Activated CD8-positive, alpha-beta T cell treated with anti-CD3 and anti-CD28 coated beads for 36 hours (primary cell): ENCODE measurements around the gene UBXN1. TPM values are rescaled to one million over a fixed set of nuclear protein-coding genes. Genes with fewer than 3 reads are reported as not detected.
A peak's percentile ranks its signal among the peaks of the same experiment; 100 is the strongest.

Experiments
- ATAC-seq: fragments of 200-7000 bp; cut with Tn5 transposase; one replicate; pipeline ENCODE4 v1.10.0; 2021; ENCODE audit warnings: mild to moderate bottlenecking, moderate library complexity
- CTCF ChIA-PET: fragments of 350-600 bp; sonication (Branson Sonifier 250); formaldehyde crosslinking; loops from one replicate; lab custom pipeline; 2021; ENCODE audit warnings: antibody characterized with exemption; lab: Charles Lee
- POLR2A ChIA-PET: fragments of 350-600 bp; sonication (Branson Sonifier 250); formaldehyde crosslinking; loops from one replicate; lab custom pipeline; 2021; ENCODE audit warnings: antibody characterized with exemption; lab: Charles Lee
- DNase-seq: peaks from one replicate; pipeline ENCODE4 v3.0.0-alpha.2; 2020
- H3K27ac Mint-ChIP-seq: one replicate; pipeline ENCODE4 v1.8.0; 2021; ENCODE audit warnings: mild to moderate bottlenecking, mixed read lengths
- H3K27me3 Mint-ChIP-seq: one replicate; pipeline ENCODE4 v1.8.0; 2021; ENCODE audit warnings: mixed read lengths
- H3K36me3 Mint-ChIP-seq: one replicate; pipeline ENCODE4 v1.8.0; 2021; ENCODE audit warnings: low read depth, mixed read lengths
- H3K4me1 Mint-ChIP-seq: one replicate; pipeline ENCODE4 v1.8.0; 2021; ENCODE audit warnings: low read depth, mixed read lengths
- H3K4me3 Mint-ChIP-seq: one replicate; pipeline ENCODE4 v1.8.0; 2021; ENCODE audit warnings: mild to moderate bottlenecking, moderate library complexity, mixed read lengths
- H3K9me3 Mint-ChIP-seq: one replicate; pipeline ENCODE4 v1.8.0; 2021; ENCODE audit warnings: mixed read lengths
- intact Hi-C: fragments of 100-400 bp; cut with micrococcal nuclease; formaldehyde crosslinking; loops from one replicate; pipeline ENCODE4 v1.10.0; 2022
- total RNA-seq, 2 experiments: library from RNA; stranded (reverse); gene quantifications; one replicate each; pipeline ENCODE4 v1.2.3, GENCODE V29; 2021
- TF ChIP-seq, protein P1 (sequence below): fragments of 200-600 bp; IDR thresholded peaks from one replicate; pipeline ENCODE4 v1.8.0; 2022; ENCODE audit warnings: antibody characterized with exemption, mild to moderate bottlenecking

UBXN1 gene
- total RNA-seq, 2 experiments from 2014 or later, result 104 to 120 TPM

DNA sequence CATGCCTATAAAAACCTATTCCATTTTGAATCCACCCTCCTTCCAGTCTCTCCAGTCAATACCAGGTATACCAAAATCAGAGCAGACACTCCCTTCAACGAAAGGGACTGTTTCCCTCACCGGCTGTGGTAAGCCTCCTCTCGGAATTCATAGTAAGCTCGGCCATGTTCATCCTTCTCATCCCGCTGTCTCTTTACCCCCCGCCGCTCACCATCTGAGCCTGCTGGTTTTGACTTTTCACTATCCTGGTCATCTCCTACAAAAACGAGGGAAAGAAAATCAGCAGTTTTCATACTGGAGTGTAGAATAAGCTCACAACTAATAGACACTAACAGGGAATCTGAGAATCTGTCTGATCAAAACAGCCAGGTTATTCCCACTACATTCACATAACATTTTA lies 45.3 kb upstream of the UBXN1 start:
- Mint-ChIP-seq H3K9me3 (no peaks in the 10 kb centered on the region), H3K4me3 (peak overlapping the region; percentile 95), H3K27me3 (no peaks in the 10 kb centered on the region), H3K4me1 (peaks cover 46% of the 10 kb centered on the region), H3K27ac (peak overlapping the region; percentile 54), H3K36me3 (peaks cover 76% of the 10 kb centered on the region)
- TF ChIP-seq, protein P1, sequence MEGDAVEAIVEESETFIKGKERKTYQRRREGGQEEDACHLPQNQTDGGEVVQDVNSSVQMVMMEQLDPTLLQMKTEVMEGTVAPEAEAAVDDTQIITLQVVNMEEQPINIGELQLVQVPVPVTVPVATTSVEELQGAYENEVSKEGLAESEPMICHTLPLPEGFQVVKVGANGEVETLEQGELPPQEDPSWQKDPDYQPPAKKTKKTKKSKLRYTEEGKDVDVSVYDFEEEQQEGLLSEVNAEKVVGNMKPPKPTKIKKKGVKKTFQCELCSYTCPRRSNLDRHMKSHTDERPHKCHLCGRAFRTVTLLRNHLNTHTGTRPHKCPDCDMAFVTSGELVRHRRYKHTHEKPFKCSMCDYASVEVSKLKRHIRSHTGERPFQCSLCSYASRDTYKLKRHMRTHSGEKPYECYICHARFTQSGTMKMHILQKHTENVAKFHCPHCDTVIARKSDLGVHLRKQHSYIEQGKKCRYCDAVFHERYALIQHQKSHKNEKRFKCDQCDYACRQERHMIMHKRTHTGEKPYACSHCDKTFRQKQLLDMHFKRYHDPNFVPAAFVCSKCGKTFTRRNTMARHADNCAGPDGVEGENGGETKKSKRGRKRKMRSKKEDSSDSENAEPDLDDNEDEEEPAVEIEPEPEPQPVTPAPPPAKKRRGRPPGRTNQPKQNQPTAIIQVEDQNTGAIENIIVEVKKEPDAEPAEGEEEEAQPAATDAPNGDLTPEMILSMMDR, result no peak
- DNase-seq, result no peak
- ChIA-PET POLR2A (interaction anchor here (0.6 to 7.5 kb wide), 15 partner anchors 8 to 157 kb away, joined by 3 to 75 read pairs (median 4); partner anchors contain the start of genes C11orf98, CSKMT, LBHD1 and POLR2G), CTCF (interaction anchor here (1.0 to 2.3 kb wide), 6 partner anchors 9 to 62 kb away, joined by 3 to 10 read pairs (median 4); no protein-coding TSS in a partner anchor)
- no peak for ATAC-seq
- intact Hi-C loops, result no loop called here

DNA sequence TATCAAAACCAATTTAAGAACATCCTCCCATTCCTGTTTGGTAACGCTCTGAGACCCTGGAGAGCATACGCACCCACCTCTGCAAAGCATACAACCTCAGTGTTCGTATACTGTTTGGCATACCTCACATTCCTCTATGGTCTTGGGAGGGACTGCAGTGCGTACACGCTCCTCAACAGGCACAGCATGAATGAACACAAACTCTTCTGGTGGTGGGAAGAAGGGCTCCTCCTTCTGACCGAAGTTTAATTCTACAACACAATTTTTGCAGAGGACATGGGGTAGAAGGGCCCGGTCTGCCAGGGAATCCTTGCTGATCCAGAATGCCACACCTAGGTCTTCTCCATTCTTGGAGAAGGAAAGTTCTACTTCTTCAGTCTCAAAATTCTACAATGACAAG lies 43.1 kb upstream of the UBXN1 start:
- intact Hi-C loops, result no loop called here
- ATAC-seq (no peak), DNase-seq (no peak)
- H3K9me3 Mint-ChIP-seq, result no peaks in the 10 kb centered on the region
- POLR2A ChIA-PET, result no interaction called here
- no peaks in the 10 kb centered on the region for H3K27me3 Mint-ChIP-seq
- H3K27ac Mint-ChIP-seq, result peak overlapping the region; percentile 74
- peaks cover 48% of the 10 kb centered on the region for H3K4me1 Mint-ChIP-seq
- CTCF ChIA-PET, result interaction anchor here (0.6 kb wide), 1 partner anchor 16 kb away, joined by 3 read pairs; no protein-coding TSS in a partner anchor
- peaks cover 86% of the 10 kb centered on the region for H3K36me3 Mint-ChIP-seq
- no peak overlapping the region for H3K4me3 Mint-ChIP-seq
- TF ChIP-seq, protein P1, result no peak

DNA sequence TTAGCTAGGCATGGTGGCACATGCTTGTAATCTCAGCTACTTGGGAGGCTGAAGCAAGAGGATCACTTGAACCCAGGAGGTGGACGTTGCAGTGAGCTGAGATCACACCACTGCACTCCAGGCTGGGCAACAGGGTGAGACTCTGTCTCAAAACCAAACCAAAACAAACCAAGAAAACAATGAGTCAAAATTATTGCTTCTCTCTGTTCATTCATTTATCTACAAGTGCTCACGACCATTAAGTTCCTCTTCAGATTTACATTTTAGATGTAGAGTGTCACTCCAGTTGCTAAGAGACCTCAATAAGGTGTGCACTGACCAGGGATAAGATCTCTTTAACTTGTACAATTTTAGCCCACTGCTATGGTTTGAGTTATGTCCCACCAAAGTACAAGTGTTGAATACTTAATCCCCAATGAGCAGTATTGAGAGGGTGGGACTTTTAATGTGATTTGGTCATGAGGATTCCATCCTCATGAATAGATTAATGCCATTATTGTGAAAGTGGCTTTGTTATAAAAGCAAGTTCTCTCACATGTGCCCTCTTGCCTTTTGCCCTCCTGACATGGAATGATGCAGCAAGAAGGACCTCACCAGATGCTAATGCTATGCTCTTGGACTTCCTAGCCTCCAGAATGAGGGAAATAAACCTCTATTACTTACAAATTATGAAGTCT lies 40.6 kb upstream of the UBXN1 start:
- no peaks in the 10 kb centered on the region for H3K27me3 Mint-ChIP-seq
- TF ChIP-seq, protein P1, result no peak
- H3K36me3 Mint-ChIP-seq, result peaks cover 85% of the 10 kb centered on the region
- peaks cover 53% of the 10 kb centered on the region for H3K4me1 Mint-ChIP-seq
- ATAC-seq (peak; percentile 13), DNase-seq (no peak)
- H3K9me3 Mint-ChIP-seq, result no peaks in the 10 kb centered on the region
- ChIA-PET CTCF (interaction anchor here (1.2 kb wide), 1 partner anchor 10 kb away, joined by 3 read pairs; no protein-coding TSS in a partner anchor), POLR2A (interaction anchor here (0.6 to 1.6 kb wide), 4 partner anchors 11 to 122 kb away, joined by 3 read pairs; partner anchors contain the start of gene UBXN1)
- intact Hi-C loops, result no loop called here
- peak overlapping the region; percentile 62 for H3K27ac Mint-ChIP-seq
- no peak overlapping the region for H3K4me3 Mint-ChIP-seq

DNA sequence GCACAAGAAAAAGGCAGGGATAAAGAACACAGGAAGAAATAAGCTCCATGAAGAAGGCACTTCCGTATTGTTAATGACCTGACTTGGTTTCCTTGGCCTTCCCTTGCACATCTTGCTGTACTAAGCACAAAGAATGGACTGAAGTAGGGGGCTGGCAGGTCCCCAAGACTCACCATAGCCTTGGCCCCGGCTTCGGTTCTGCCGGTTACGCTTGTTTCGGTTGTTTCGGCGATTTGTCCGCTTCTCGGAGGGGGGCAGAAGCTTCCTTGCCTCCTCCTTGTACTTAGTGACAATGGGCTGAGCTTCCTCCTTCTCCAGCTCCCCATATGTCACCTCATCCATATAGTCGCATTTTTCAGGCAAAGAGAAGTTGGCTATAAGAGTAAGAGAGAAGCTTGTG lies 37.9 kb upstream of the UBXN1 start:
- peaks cover 54% of the 10 kb centered on the region for H3K4me1 Mint-ChIP-seq

More for the DNA sequence above, 37.9 kb upstream of the UBXN1 start:
- Mint-ChIP-seq H3K36me3 (peaks cover 80% of the 10 kb centered on the region), H3K27me3 (no peaks in the 10 kb centered on the region), H3K4me3 (no peak overlapping the region), H3K27ac (peak overlapping the region; percentile 17), H3K9me3 (no peaks in the 10 kb centered on the region)
- intact Hi-C loops, result no loop called here
- TF ChIP-seq, protein P1, result no peak
- ChIA-PET CTCF (interaction anchor here (1.3 to 2.2 kb wide), 2 partner anchors 22 to 37 kb away, joined by 3 to 6 read pairs; no protein-coding TSS in a partner anchor), POLR2A (interaction anchor here (0.7 to 4.3 kb wide), 6 partner anchors 9 to 140 kb away, joined by 3 to 39 read pairs (median 4); partner anchors contain the start of genes HNRNPUL2 and TTC9C)
- ATAC-seq, result no peak
- no peak for DNase-seq
